Measurements from ENCODE around the gene THBS4. TPM values are rescaled to one million over a fixed set of nuclear protein-coding genes. Genes with fewer than 3 reads are reported as not detected.

Gene THBS4
- total and polyA plus RNA-seq, 10 of the 15 experiments (the other 5 are each of a cell fraction or from before 2014, with no cell fraction given): 0.31 to 1.7 (median 0.75) TPM

- peak; percentile 78 for TF ChIP-seq MTA2 (IDR thresholded peaks at IDR 0.05; ENCODE audit: low read depth)
- peak; percentile 79 for TF ChIP-seq SREBF1 (IDR thresholded peaks at IDR 0.05; ENCODE audit: low read length)
- no peak for TF ChIP-seq ZBTB4 (CRISPR knock-in tag; IDR thresholded peaks at IDR 0.05)
- peak; percentile 76 for TF ChIP-seq IKZF1 (conservative IDR thresholded peaks at IDR 0.05)
- TF ChIP-seq EED (IDR thresholded peaks at IDR 0.05; ENCODE audit: low read depth): no peak
- no peak for TF ChIP-seq SUZ12 (IDR thresholded peaks at IDR 0.05; ENCODE audit: unreplicated experiment)
- peak; percentile 33; the same call in 1 of the 2 replicates for TF ChIP-seq NR2F1 (conservative IDR thresholded peaks at IDR 0.05)
- TF ChIP-seq PAX8 (IDR thresholded peaks at IDR 0.05): no peak
- no peak for TF ChIP-seq BRCA1 (IDR thresholded peaks at IDR 0.05; ENCODE audit: low read depth, low read length)
- TF ChIP-seq MEF2A (IDR thresholded peaks at IDR 0.05; ENCODE audit: insufficient read depth, low read depth, low read length): no peak
- TF ChIP-seq CHD1 (IDR thresholded peaks at IDR 0.05; ENCODE audit: low read depth, low read length): no peak
- peak; percentile 93 for TF ChIP-seq POLR2A (IDR thresholded peaks at IDR 0.05; ENCODE audit: low read depth, low read length)
- TF ChIP-seq REST (IDR thresholded peaks at IDR 0.05; ENCODE audit: low read depth, low read length): no peak
- TF ChIP-seq NFYB (IDR thresholded peaks at IDR 0.05; ENCODE audit: insufficient read depth, low read depth, low read length): no peak
- no peak for TF ChIP-seq JUNB (IDR thresholded peaks at IDR 0.05)
- TF ChIP-seq IRF4 (IDR thresholded peaks at IDR 0.05; ENCODE audit: low read depth, low read length): no peak
- TF ChIP-seq ZNF687 (IDR thresholded peaks at IDR 0.05): 0 out of 2 replicates have a peak, but pooled peaks have one; percentile 55
- TF ChIP-seq SIN3A (IDR thresholded peaks at IDR 0.05; ENCODE audit: low read depth, low read length): peak; percentile 64; the same call in 1 of the 2 replicates
- TF ChIP-seq LARP7 (IDR thresholded peaks at IDR 0.05): peak; percentile 68
- no peak for TF ChIP-seq ZNF217 (IDR thresholded peaks at IDR 0.05)
Measured at GRCh38 chr5:79990598-79991507, 44.3 kb upstream of the THBS4 start, which contains the start of gene MTX3 (continued).

All from GM12878 (cell line).